ENCODE measurements around the gene BCAP31.
"Not testable (repeated sequence)": the region's sequence is repeated elsewhere in the genome, so short reads cannot be mapped to it uniquely, and the experiment has no call there.

BCAP31 gene

DNA sequence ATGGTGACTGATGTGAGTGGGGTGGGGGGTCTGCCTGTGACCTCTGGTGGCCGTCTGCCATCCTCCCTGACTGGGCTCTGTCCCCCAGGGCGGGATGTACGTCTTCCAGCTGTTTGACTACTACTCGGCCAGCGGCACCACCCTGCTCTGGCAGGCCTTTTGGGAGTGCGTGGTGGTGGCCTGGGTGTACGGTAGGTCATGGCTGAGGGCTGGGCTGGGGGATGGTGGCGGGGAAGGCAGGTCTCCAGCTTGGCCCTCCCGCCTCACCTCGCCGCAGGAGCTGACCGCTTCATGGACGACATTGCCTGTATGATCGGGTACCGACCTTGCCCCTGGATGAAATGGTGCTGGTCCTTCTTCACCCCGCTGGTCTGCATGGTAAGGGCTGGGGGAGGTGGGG lies 29.9 kb downstream of the BCAP31 start:
- H3K4me3 Mint-ChIP-seq; H3K9me3 Mint-ChIP-seq; H3K27ac Mint-ChIP-seq; intact Hi-C loops (cut with micrococcal nuclease): not testable (repeated sequence)
- H3K27me3 Mint-ChIP-seq = peaks cover 29% of the 10 kb centered on the region
- H3K4me1 Mint-ChIP-seq (ENCODE audit: low read depth) = peaks cover 22% of the 10 kb centered on the region
- peaks cover 59% of the 10 kb centered on the region for H3K36me3 Mint-ChIP-seq (ENCODE audit: low read depth)

GRCh38 chrX:153693216-153694086 lies 30.7 kb downstream of the BCAP31 start:
- Mint-ChIP-seq H3K4me1 (ENCODE audit: low read depth) (peaks cover 19% of the 10 kb centered on the region), H3K27ac (no peak overlapping the region), H3K4me3 (no peak overlapping the region), H3K36me3 (ENCODE audit: low read depth) (peaks cover 51% of the 10 kb centered on the region), H3K27me3 (peaks cover 29% of the 10 kb centered on the region), H3K9me3 (no peaks in the 10 kb centered on the region)
- intact Hi-C loops (cut with micrococcal nuclease) = no loop called here

DNA sequence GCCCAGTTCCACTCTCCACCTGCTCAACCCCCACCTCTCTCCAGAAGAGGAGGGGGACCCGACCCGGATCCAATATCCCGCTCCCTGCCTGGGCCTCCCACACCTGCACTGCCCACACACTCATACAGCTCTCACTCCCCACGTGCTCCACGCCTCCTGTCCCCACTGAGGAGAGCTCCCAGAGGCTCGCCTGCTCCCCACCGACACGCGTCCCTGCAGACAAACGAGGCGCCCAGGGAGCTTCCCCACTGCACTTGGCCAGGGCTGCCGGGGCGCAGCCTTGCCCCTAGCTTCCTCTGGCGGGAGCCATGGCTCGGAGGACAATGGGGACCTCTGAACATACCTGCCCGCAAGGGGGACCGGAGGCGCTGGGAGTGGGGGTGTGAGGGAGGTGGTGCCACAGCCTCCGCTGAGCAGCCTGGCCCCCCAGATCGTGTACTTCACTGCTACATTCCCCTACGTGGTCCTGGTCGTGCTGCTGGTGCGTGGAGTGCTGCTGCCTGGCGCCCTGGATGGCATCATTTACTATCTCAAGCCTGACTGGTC lies 31.5 kb downstream of the BCAP31 start:
- Mint-ChIP-seq H3K9me3 (no peaks in the 10 kb centered on the region), H3K4me3 (no peak overlapping the region), H3K36me3 (ENCODE audit: low read depth) (peaks cover 44% of the 10 kb centered on the region), H3K27ac (no peak overlapping the region), H3K4me1 (ENCODE audit: low read depth) (peaks cover 16% of the 10 kb centered on the region), H3K27me3 (peaks cover 29% of the 10 kb centered on the region)
- intact Hi-C loops (cut with micrococcal nuclease) = no loop called here

DNA sequence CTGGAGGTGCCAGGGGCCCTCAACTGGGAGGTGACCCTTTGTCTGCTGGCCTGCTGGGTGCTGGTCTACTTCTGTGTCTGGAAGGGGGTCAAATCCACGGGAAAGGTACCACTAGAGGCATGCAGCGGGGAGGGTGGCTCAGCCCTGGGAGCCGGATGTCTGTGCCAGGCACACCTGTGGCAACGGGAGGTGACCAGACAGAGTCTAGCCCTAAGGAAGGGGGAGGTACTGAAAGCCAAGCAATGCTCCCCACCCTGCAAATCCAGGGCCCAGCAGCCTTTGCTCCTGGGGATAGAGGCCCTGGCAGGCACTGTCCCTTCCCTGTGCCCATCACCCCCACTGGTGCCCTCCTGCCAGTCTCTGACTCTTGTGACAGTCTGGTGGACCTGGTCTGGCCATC lies 32.2 kb downstream of the BCAP31 start:
- Mint-ChIP-seq H3K4me3 (no peak overlapping the region), H3K27ac (no peak overlapping the region), H3K9me3 (no peaks in the 10 kb centered on the region), H3K36me3 (ENCODE audit: low read depth) (peaks cover 37% of the 10 kb centered on the region), H3K4me1 (ENCODE audit: low read depth) (peaks cover 15% of the 10 kb centered on the region), H3K27me3 (peaks cover 33% of the 10 kb centered on the region)
- intact Hi-C loops (cut with micrococcal nuclease) = no loop called here

- intact Hi-C loops (cut with micrococcal nuclease); H3K4me3 Mint-ChIP-seq; H3K9me3 Mint-ChIP-seq; H3K27ac Mint-ChIP-seq: not testable (repeated sequence)
- peaks cover 39% of the 10 kb centered on the region for H3K27me3 Mint-ChIP-seq
- peaks cover 17% of the 10 kb centered on the region for H3K4me1 Mint-ChIP-seq (ENCODE audit: low read depth)
- H3K36me3 Mint-ChIP-seq (ENCODE audit: low read depth) = peaks cover 29% of the 10 kb centered on the region
Measured at GRCh38 chrX:153691032-153691827, 33.0 kb downstream of the BCAP31 start.

GRCh38 chrX:153690466-153690865 lies 33.7 kb downstream of the BCAP31 start:
- Mint-ChIP-seq H3K4me1 (ENCODE audit: low read depth) (peaks cover 20% of the 10 kb centered on the region), H3K4me3 (no peak overlapping the region)

DNA sequence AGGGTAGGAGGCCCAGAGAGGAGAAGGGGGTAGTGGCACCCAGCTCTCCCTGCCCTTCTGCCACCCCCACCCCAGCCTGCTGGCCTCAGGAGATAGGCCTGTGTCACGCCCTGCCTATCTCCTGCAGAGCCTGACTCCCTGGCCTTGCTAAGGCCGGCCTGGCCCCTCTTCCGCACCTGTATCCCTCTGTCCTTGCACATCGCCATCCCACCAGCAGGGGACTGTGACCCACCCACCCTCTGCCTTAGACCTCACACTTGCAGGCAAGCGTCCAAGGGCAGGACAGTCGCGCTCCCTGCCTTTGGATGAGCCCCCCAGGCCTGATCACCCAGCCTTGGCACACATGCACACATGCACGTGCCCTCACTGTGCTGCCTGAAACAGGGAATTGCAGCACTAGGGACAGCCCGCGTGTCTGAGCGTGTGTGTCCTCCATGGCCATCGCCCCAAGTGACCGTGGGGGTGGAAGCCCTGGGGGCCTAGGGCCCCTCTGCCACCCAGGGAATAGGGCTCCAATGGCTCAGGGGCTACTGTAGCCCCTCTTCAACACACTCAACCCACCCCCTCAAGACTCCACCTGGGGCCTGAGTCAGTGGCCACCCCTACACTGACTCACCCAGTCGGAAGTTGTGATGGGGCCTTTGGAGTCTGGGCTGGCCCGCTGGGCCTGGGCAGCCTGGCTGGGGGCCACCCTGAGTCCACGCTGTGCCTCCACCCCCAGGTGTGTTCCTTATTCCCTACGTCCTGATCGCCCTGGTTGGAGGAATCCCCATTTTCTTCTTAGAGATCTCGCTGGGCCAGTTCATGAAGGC lies 34.3 kb downstream of the BCAP31 start:
- peaks cover 15% of the 10 kb centered on the region for H3K36me3 Mint-ChIP-seq (ENCODE audit: low read depth)
- no peak overlapping the region for H3K4me3 Mint-ChIP-seq
- peaks cover 50% of the 10 kb centered on the region for H3K27me3 Mint-ChIP-seq
- no peaks in the 10 kb centered on the region for H3K9me3 Mint-ChIP-seq
- intact Hi-C loops (cut with micrococcal nuclease) = no loop called here
- no peak overlapping the region for H3K27ac Mint-ChIP-seq
- H3K4me1 Mint-ChIP-seq (ENCODE audit: low read depth) = peaks cover 20% of the 10 kb centered on the region

More at GRCh38 chrX:153690466-153690865, 33.7 kb downstream of the BCAP31 start:
- intact Hi-C loops (cut with micrococcal nuclease) = no loop called here
- H3K27me3 Mint-ChIP-seq = peaks cover 45% of the 10 kb centered on the region
- no peaks in the 10 kb centered on the region for H3K9me3 Mint-ChIP-seq
- H3K27ac Mint-ChIP-seq = no peak overlapping the region
- peaks cover 21% of the 10 kb centered on the region for H3K36me3 Mint-ChIP-seq (ENCODE audit: low read depth)

DNA sequence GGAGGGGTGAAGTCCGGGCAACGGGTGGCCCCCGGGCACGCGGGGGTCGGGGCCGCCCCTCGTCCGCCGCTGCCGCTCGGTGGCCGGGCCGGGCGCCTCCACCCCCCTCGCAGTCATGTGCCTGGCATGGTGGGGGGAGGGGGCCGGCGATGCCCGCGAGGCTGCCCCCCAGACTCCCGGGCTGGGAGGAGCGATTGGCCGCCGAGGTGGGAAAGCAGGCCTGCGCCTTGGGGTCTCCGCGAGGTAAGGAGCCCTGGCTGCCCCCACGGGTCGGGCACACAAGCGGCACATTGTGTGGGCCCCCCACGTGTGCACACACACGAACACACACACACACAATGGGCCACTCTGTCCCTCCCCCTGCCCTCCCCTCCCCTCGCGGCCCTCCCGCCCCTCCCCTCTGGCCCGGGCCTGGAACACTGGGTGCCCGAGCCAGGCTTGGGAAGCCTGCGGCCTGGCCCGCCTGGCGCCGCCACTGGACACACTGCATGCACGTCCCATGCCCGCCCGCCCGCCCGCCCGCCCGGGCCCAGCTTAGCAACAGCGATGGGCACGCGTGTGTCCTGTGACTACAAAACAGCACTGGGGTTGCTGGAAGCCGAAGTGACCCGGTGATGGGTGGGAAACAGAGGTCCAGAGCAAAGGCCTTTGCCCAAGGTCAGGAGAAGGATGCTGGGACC lies 35.1 kb downstream of the BCAP31 start:
- intact Hi-C loops (cut with micrococcal nuclease) = no loop called here

GRCh38 chrX:153688506-153688905 lies 35.7 kb downstream of the BCAP31 start:
- peaks cover 20% of the 10 kb centered on the region for H3K4me1 Mint-ChIP-seq (ENCODE audit: low read depth)
- H3K9me3 Mint-ChIP-seq = no peaks in the 10 kb centered on the region
- peaks cover 57% of the 10 kb centered on the region for H3K27me3 Mint-ChIP-seq
- peaks cover 2% of the 10 kb centered on the region for H3K36me3 Mint-ChIP-seq (ENCODE audit: low read depth)
- H3K4me3 Mint-ChIP-seq = no peak overlapping the region
- intact Hi-C loops (cut with micrococcal nuclease) = no loop called here
- H3K27ac Mint-ChIP-seq = no peak overlapping the region

More for the DNA sequence above, 35.1 kb downstream of the BCAP31 start:
- H3K27me3 Mint-ChIP-seq = peaks cover 53% of the 10 kb centered on the region
- H3K36me3 Mint-ChIP-seq (ENCODE audit: low read depth) = peaks cover 7% of the 10 kb centered on the region
- no peak overlapping the region for H3K27ac Mint-ChIP-seq
- peaks cover 20% of the 10 kb centered on the region for H3K4me1 Mint-ChIP-seq (ENCODE audit: low read depth)
- H3K4me3 Mint-ChIP-seq = no peak overlapping the region
- H3K9me3 Mint-ChIP-seq = no peaks in the 10 kb centered on the region

GRCh38 chrX:153688071-153688470 lies 36.1 kb downstream of the BCAP31 start:
- intact Hi-C loops (cut with micrococcal nuclease) = no loop called here
- H3K36me3 Mint-ChIP-seq (ENCODE audit: low read depth) = no peaks in the 10 kb centered on the region
- H3K27me3 Mint-ChIP-seq = peaks cover 60% of the 10 kb centered on the region

GRCh38 chrX:153687121-153688039 lies 36.8 kb downstream of the BCAP31 start, which contains the start of gene SLC6A8:
SLC6A8 (plus strand) TSS chrX:153687926; CDS start chrX:153688575, 649 bp downstream.
- H3K27ac Mint-ChIP-seq = peak within 1 kb of the TSS; percentile 67
- intact Hi-C loops (cut with micrococcal nuclease) = no loop called here
- H3K9me3 Mint-ChIP-seq = no peaks in the 10 kb centered on the region
- H3K36me3 Mint-ChIP-seq (ENCODE audit: low read depth) = no peaks in the 10 kb centered on the region
- peak within 1 kb of the TSS; percentile 70 for H3K4me3 Mint-ChIP-seq
- H3K27me3 Mint-ChIP-seq = peaks cover 59% of the 10 kb centered on the region
- peaks cover 20% of the 10 kb centered on the region for H3K4me1 Mint-ChIP-seq (ENCODE audit: low read depth)

More at GRCh38 chrX:153688071-153688470, 36.1 kb downstream of the BCAP31 start:
- Mint-ChIP-seq H3K27ac (no peak overlapping the region), H3K4me3 (no peak overlapping the region), H3K4me1 (ENCODE audit: low read depth) (peaks cover 20% of the 10 kb centered on the region), H3K9me3 (no peaks in the 10 kb centered on the region)

- Mint-ChIP-seq H3K27me3 (peaks cover 57% of the 10 kb centered on the region), H3K27ac (no peak overlapping the region), H3K9me3 (no peaks in the 10 kb centered on the region), H3K36me3 (ENCODE audit: low read depth) (no peaks in the 10 kb centered on the region), H3K4me3 (no peak overlapping the region), H3K4me1 (ENCODE audit: low read depth) (peaks cover 20% of the 10 kb centered on the region)
- intact Hi-C loops (cut with micrococcal nuclease) = no loop called here
Measured at GRCh38 chrX:153686711-153687110, 37.5 kb downstream of the BCAP31 start.

All from dendritic cell treated with granulocyte-macrophage colony-stimulating factor and Interleukin-4, amounts not matched to agents 40 ng/mL and 50 ng/mL, for 4 days (primary cell).